ENCODE results near the gene IL15RA. TPM values are rescaled to one million over a fixed set of nuclear protein-coding genes. Genes with fewer than 3 reads are reported as not detected.

The IL15RA gene
- total RNA-seq, 4 donors from 2014 or later: 13.1 to 17.6 (median 15.6) TPM

GRCh38 chr10:5930272-5930671 is 47.1 kb downstream of the IL15RA start:
- ATAC-seq: peak; percentile 82 to 92
- intact Hi-C loops (cut with DNase I; ENCODE audit: low total_unique reads): no loop called here
- no peak for TF ChIP-seq CTCF (IDR thresholded peaks at IDR 0.05 in 4 of 5, conservative IDR thresholded peaks at IDR 0.05 in 1 of 5)
- no peak for TF ChIP-seq POLR2A (IDR thresholded peaks at IDR 0.05)

GRCh38 chr10:5929442-5929841 is 47.9 kb downstream of the IL15RA start:
- Histone ChIP-seq H3K4me1 (no peaks in the 10 kb centered on the region), H3K27me3 (no peaks in the 10 kb centered on the region), H3K4me3 (no peak overlapping the region), H3K36me3 (peaks cover 0 to 75% of the 10 kb centered on the region in 2 donors), H3K9me3 (no peaks in the 10 kb centered on the region), H3K27ac (no peak overlapping the region)
- TF ChIP-seq CTCF (IDR thresholded peaks at IDR 0.05 in 4 of 5, conservative IDR thresholded peaks at IDR 0.05 in 1 of 5) (no peak), POLR2A (IDR thresholded peaks at IDR 0.05) (no peak)
- DNase-seq (no peak), ATAC-seq (no peak)
- in situ Hi-C loops (cut with MboI; ENCODE audit: low sequenced_read_pairs in 4 of 4): no loop called here
- intact Hi-C loops (cut with DNase I; ENCODE audit: low total_unique reads): no loop called here

More at GRCh38 chr10:5930272-5930671, 47.1 kb downstream of the IL15RA start:
- no peaks in the 10 kb centered on the region for H3K4me1 ChIP-seq
- H3K27ac ChIP-seq: no peak overlapping the region
- in situ Hi-C loops (cut with MboI; ENCODE audit: low sequenced_read_pairs in 4 of 4): no loop called here
- H3K9me3 ChIP-seq: no peaks in the 10 kb centered on the region
- no peak overlapping the region for H3K4me3 ChIP-seq
- no peaks in the 10 kb centered on the region for H3K27me3 ChIP-seq
- peak in 1 of 2 donors; percentile 58 for DNase-seq
- peaks cover 0 to 71% of the 10 kb centered on the region in 2 donors for H3K36me3 ChIP-seq

GRCh38 chr10:5927306-5927705 is 50.0 kb downstream of the IL15RA start:
- no peak for ATAC-seq
- no peak for DNase-seq
- Histone ChIP-seq H3K36me3 (peaks cover 0 to 95% of the 10 kb centered on the region in 2 donors), H3K27ac (no peak overlapping the region), H3K4me3 (no peak overlapping the region), H3K9me3 (no peaks in the 10 kb centered on the region), H3K27me3 (no peaks in the 10 kb centered on the region), H3K4me1 (no peaks in the 10 kb centered on the region)
- in situ Hi-C loops (cut with MboI; ENCODE audit: low sequenced_read_pairs in 4 of 4) (no loop called here), intact Hi-C loops (cut with DNase I; ENCODE audit: low total_unique reads) (no loop called here)
- TF ChIP-seq CTCF (IDR thresholded peaks at IDR 0.05 in 4 of 5, conservative IDR thresholded peaks at IDR 0.05 in 1 of 5) (no peak), POLR2A (IDR thresholded peaks at IDR 0.05) (no peak)

- H3K27me3 ChIP-seq: no peaks in the 10 kb centered on the region
- TF ChIP-seq CTCF (IDR thresholded peaks at IDR 0.05 in 4 of 5, conservative IDR thresholded peaks at IDR 0.05 in 1 of 5): no peak
- no peak for TF ChIP-seq POLR2A (IDR thresholded peaks at IDR 0.05)
- peaks cover 5 to 95% of the 10 kb centered on the region in 2 donors for H3K36me3 ChIP-seq
- no peak for ATAC-seq
- H3K9me3 ChIP-seq: no peaks in the 10 kb centered on the region
- no peak overlapping the region for H3K4me3 ChIP-seq
- no peaks in the 10 kb centered on the region for H3K4me1 ChIP-seq
- intact Hi-C loops (cut with DNase I; ENCODE audit: low total_unique reads) (no loop called here), in situ Hi-C loops (cut with MboI; ENCODE audit: low sequenced_read_pairs in 4 of 4) (no loop called here)
- DNase-seq: no peak
- no peak overlapping the region for H3K27ac ChIP-seq
Observed at GRCh38 chr10:5924889-5925288, 52.5 kb downstream of the IL15RA start.

GRCh38 chr10:5921746-5922145 is 55.6 kb downstream of the IL15RA start:
- ATAC-seq (no peak), DNase-seq (no peak)
- no peak overlapping the region for H3K4me3 ChIP-seq
- H3K27ac ChIP-seq: no peak overlapping the region
- H3K36me3 ChIP-seq: peaks cover 5 to 99% of the 10 kb centered on the region in 2 donors
- no peaks in the 10 kb centered on the region for H3K27me3 ChIP-seq
- in situ Hi-C loops (cut with MboI; ENCODE audit: low sequenced_read_pairs in 4 of 4) (no loop called here), intact Hi-C loops (cut with DNase I; ENCODE audit: low total_unique reads) (no loop called here)
- no peaks in the 10 kb centered on the region for H3K9me3 ChIP-seq
- no peaks in the 10 kb centered on the region for H3K4me1 ChIP-seq
- TF ChIP-seq POLR2A (IDR thresholded peaks at IDR 0.05) (no peak), CTCF (IDR thresholded peaks at IDR 0.05 in 4 of 5, conservative IDR thresholded peaks at IDR 0.05 in 1 of 5) (no peak)
